Activated CD8-positive, alpha-beta memory T cell treated with anti-CD3 and anti-CD28 coated beads, Interleukin-2, amount 50 U/mL, for 1 hour (primary cell): Measurements from ENCODE around the gene FBXW8.

ENCODE experiments used
- DNase-seq: peaks from one replicate; pipeline ENCODE4 v3.0.0-alpha.2; 2020; ENCODE audit errors: extremely low read depth

FBXW8 gene

DNA sequence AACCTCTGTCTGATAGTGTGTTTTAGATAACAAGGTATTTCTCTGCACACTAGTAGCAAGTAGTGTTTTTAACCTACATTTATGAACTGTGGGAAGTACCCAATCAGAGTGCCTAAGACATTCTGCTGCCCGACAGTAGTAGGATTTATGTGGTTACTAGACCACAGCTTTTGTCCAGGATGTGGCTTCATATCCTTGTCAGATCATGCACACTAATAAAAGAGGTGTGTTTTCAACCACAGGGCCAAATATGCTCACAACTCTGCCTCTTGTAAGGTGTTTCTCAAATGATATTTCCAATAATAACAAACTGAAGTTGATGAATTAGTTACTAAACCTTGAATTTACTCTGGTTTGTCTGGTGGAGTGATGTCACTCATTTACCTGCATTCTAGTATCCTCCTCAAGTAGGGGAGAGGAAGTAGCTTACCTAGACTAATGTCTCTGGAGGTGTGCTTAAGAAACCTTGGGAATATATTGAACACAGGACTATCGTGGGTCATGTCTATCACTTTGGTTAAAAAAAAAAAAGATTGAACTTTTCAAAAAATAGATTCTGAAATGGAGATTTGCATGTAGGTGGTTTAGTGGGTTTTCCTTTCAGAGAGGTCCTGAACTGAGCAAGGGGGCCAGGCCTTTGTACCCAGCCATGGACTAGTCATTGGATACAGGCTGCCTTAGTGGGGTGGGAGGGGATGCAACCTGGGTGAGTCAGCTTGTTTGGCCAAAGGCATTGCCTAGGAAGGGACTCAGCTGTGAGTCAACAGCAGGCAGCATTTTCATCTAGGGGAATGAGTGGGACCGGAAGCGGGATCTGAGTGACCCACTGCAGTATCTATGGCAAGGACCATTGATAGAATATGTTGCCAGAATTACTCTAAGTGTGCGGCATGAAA is 14.1 kb downstream of the FBXW8 start:
- no peak for DNase-seq

DNA sequence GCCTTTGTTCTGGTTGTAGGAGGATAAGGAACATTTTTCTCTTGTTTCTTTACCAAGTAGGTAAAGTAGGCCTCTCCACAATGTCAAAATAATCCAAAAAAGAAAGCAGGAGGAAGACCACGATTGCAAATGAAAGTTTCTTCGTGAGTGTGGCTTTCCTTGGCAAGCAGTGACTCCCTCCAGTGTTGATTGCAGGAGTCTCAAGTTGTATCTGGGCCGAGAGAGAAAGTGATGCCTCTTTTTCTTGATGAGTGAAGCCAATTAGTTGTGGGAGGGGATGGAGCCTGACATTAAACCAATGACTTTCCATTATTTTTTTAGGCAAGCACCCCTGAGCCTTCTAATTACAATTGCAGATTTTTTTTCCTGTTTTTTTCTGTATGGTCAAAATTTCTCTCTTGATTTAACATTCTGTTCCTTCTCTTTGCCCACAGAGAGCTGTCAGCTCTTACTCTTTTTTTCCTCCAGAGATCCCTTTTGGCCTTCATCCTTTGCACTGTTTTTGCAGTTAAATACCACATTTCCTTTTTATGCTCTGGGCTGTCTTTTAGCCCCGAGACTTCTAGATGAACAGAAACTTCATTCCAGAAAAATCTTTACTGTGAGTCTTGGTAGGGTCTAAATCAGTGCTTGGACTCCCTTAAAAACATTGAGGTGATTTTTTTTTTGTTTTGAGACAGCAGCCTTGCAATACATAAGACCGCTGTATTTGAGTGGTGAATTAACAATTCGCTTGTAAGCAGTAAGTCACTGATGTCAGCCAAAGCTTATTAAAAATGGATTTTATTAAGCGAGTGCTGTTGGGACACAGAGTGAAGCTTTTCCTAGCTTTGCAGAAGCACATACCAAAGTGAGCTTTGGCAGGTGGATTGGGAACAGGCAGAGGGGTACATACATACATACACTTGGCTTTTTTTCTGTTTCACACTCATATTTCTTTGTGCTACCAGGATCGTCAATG is 15.8 kb downstream of the FBXW8 start:
- no peak for DNase-seq

DNA sequence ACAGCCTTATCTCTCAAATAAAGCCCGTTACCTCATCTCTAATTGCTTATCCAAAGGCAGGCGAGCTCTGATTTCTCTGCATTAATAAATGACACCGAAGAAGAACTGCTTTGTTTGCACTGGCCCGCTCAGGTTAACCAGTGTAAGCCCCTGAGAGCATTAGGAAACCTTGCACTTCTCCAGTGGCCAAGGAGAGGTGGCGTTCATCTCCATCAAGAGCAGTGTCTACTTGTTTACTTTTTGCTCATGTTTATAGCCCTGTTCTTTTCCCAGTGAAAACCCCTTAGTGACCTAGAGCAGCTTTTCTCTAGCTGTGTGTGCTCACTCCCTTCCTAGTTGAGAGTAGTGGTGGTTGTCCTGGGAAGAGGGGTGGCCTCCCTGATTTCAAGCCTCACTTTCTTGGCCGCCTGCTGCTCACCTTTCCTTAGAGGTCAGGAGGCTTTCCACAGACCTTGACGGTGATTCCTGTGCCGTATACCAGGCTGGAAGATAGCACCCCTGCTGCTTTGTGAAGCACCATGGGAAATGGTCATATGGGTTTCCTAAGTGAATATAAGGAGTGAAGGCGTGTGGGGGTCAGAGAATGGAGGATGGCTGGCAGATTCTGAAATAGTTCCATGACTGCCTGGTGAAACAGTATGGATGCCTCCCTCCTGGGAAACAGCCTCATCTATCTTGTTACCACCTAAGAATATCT is 16.6 kb downstream of the FBXW8 start:
- no peak for DNase-seq

DNA sequence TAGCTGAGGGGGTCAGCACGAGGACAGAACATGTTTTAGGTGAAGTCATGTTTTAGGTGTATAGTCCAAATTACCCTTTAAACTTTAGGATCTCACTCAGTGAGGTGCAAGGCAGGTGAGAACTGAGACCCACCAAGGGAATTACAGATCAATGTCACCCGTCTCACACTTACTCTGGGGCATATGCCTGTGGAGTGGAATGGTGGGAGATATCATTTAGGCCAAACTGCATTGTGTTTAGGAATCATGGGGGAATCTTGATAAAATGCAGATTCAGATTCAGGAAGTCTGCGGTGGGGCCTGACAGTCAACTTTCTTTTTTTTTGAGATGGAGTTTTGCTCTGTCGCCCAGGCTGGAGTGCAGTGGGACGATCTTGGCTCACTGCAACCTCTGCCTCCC is 17.8 kb downstream of the FBXW8 start:
- DNase-seq = no peak

DNA sequence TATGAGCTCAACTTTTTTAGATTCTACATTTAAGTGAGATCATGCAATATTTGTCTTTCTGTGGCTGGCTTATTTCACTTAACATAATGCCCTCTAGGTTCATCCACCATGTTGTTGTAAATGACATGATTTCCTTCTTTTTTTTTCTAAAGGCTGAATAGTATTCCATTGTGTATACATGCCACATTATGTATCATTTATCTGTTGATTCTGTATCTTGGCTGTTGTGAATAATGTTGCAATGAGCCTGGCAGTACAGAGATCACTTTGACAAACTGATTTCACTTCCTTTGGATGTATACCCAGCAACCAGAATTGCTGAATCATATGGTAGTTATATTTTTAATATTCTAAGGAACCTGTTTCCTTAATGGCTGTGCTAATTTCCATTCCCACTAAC is 19.1 kb downstream of the FBXW8 start:
- no peak for DNase-seq

DNA sequence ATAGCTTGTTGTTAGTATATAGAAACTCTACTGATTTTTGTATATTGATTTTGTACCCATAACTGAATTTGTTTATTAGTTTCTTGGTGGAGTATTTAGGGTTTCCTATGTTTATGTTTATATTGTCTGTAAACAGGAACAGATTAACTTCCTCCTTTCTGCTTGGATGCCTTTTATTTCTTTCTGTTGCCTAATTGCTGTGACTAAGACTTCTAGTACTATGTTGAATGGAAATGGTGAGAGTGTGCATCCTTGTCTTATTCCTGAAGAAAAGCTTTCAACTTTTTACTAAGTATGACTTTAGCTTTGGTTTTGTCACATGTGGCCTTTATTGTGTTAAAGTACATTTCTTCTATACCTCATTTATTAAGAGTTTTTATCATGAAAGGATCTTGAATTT is 20.9 kb downstream of the FBXW8 start:
- DNase-seq = no peak

DNA sequence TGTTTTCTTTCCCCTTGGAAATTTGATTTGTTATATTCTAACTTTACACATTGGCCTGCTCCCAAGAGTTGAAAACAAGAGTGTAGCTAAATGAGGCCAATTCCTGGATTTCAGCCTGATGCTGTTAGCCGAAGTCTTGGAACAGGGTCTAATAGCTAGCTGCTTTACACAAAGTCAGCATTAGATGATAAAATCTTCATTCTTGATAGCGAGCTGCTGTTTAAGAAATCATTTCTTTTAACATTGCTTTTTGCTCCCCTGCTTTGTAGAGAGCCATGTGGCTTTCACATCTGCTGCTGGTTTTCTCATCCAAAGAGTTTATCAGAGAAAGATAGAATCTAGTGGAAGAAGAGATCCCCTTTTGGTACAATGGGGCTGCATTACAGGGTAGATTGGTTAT is 22.3 kb downstream of the FBXW8 start:
- DNase-seq = no peak

DNA sequence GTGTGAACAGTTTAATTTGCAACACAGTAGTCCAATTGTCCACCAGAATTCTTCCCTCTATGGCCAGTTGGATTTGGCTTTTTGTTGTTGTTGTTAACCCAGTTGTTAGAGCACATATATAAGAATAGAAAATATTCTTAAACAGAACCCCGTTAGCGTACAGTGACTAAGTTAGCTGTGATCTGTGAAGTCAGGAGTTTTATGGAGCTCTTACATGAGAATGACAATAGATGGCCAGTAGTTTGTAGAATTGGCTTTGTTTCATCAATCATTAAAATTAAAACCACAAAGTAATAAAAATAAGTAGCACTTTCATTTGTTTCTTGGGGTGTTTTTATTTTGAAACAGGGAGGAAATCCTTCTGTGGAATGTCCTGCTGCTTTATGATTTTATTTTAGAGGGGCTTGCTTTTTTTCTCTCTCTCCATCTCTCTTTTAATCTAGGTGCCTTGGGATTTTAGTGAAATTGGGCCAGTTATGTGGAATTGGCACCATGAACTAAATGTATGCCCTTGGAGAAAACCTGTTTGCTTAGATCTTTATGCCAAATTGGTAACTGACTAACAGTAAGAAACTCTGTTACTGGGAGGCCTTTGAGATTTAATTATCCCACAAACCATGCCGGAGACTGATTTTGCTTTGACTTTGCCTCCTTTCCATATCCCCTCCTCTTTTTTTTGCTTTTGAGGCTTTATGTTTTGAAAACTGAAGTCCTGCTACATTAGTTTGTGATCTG is 22.9 kb downstream of the FBXW8 start:
- DNase-seq = no peak

DNA sequence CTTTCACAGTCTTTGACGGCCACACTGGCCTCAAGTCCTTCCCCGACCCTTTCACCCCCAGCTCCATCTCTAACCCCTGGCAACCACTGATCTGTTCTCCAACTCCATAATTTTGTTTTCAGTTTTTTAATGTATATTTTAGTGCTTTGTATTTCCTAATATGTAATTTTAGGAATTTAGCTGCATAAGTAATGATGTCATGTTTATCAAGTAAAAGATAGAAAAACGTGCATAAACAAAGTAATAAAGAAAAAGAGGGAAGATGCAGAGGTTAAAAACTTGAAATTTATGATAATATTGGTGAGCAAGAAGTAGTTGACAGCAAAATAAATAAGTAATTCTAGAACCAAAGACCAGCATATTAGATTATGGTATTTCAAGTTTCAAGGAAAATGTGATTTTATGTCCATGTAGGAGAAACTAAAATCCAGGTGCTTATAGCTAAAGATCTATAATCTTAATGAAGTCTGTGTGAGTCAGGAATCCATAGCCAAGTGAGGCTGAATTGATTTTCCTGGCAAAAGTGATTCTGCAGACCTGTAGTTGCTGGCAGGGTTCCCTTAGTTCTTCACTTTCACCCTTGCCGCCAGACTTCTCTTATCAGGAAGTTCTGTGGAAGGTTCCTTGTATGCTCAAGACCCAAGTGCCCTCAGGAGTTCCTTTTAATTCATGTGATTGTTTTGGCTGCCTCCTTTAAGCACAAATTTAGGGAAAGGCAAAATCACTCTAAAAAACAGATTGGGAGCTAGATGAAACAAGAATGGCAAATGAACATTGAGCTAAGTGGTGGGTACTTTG is 24.4 kb downstream of the FBXW8 start:
- DNase-seq = no peak

DNA sequence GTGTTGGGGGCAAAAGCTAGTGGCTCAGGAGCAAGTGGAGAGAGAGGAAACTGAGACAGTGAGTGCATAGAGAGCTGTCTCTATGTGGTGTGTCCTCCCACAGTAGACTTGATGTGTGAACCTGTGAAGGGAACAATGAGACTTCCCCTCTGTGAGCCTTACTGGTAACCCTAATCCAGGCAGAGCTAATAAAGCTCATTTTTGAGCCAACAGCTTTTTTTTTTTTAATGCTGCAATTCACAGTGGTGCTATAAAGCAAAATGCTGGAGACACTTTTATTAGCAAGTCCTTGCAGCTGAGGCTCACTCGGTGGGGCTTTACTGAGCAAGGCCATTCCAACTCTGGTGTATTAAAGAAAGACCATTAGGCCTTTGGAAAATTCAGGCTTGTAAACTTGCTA is 26.9 kb downstream of the FBXW8 start:
- no peak for DNase-seq

DNA sequence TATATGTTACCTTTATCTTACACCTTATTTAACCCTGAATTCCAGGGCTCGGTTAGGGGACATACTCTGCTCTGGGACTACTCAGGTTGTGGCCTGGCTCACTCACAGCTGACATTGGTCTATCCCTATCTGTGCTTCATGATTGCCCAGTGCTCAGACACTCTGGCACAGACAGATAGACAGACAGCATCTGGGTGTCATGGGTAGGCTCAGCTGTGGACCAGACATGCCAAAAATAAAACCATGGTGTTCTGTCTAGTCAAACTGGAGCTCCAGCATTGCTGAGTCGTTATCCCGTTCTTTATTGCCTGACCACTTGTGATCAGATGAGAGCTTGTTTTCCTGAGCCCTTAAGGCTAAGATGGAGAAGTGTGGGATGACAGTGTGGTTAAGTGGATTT is 29.0 kb downstream of the FBXW8 start:
- no peak for DNase-seq

DNA sequence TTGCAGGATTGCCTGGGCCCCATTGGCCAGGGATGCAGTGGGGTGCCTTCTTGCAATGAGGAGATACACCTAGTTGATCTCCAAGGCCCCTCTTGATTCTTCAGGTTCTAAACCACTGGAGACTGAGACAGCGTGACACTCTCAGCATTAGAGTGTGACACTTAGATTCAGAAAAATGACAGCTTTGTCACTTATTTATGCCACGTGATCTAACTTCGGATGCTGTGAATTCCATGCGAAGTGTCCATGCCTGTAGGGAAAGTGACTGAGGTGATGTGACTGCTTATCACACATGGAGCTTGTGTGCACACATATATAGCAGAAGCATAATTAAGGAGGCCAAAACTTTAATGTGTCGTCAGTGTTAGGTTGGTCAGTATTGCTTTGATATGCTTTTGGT is 30.4 kb downstream of the FBXW8 start:
- DNase-seq = no peak

DNA sequence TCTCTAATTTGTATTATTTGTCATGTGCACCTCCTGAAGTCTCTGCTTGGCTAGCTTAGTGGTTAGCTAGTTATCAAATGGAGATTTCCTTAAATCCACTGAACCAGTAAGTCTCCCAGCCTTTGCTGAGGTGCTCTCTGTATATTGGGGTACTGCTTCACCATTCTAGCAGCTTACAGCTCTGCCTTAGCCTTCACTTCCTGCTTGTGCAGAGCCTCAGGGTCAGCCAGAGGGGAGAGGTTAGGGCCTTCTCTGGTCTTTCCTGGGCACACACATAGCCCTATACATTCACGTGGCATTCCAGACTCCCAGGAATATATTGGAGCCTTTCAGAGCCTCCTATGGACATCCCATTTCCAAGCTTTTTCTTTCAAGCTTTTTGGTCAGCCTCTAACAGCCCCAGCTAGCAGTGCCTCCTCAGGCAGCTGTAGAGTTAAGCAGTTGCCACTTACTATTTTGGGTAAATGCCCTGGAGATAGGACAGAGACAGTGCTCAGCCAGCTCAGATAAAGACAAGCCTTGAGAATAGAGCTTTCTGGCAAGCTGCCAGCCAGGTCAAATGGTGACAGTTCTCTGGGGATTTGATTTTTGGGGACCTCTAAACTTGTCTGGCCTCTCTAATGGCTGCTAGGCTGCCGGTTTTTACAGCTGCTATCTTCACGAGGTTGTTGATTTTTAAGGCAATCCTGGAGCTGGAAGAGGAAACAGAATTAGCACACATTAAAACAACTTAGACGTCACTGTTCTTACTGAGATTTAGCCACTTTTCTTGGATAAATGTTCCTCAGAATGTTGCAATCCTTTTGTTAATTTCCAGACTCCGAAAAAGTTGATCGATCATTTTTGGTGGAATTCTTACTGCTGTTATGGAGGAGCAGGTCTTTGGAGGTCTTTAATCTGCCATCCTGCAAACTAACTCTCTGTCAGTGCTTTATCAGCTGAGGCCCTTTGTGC is 32.9 kb downstream of the FBXW8 start:
- no peak for DNase-seq

DNA sequence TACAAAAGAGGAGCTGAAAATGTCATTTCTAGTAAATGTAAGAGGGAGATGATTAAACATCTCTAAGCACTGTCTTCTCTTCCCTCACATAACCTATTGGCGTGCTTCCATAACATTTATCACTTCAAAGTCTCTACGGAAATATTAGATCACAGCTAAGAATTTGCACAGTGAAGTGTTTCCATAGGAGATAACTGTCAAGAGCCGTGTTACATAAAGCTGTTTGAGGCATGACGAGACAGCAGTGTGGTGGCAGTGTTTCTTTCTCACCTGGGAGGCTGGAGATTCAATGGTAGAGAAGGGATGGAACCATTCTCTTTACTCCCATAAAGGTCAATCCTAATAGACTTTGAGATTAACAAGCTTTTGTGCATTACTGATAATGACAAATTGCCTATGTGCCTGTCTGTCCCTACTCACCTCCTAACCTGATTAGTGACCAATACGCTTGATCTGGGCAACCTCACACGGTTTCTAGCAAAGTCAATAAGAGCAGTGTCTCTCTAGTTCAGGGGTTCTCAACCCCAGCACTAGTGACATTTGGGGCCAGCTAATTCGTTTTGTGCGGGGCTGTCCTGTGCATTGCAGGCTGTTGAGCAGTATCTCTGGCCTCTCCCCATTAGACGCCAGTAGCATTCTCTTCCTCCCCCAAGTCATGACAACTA is 35.3 kb downstream of the FBXW8 start:
- no peak for DNase-seq

DNA sequence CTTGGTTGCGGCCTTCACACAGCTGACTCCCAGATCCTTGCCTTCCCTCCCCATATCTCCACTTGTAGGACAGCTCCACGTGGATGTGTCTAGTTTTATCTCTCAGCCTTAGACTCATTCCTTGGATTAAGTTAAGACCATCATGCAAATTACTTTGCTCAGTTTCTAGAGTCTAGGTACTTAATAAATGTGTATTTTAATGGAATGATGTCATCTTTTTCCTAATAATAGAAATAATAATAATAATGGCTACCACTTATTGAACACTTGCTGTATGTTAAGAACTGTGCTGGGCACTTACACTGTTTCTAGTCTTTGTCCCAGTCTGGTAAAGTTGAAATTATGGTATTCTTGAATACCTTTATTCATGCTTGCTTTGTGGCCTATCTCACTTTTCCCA is 37.5 kb downstream of the FBXW8 start:
- DNase-seq = no peak

DNA sequence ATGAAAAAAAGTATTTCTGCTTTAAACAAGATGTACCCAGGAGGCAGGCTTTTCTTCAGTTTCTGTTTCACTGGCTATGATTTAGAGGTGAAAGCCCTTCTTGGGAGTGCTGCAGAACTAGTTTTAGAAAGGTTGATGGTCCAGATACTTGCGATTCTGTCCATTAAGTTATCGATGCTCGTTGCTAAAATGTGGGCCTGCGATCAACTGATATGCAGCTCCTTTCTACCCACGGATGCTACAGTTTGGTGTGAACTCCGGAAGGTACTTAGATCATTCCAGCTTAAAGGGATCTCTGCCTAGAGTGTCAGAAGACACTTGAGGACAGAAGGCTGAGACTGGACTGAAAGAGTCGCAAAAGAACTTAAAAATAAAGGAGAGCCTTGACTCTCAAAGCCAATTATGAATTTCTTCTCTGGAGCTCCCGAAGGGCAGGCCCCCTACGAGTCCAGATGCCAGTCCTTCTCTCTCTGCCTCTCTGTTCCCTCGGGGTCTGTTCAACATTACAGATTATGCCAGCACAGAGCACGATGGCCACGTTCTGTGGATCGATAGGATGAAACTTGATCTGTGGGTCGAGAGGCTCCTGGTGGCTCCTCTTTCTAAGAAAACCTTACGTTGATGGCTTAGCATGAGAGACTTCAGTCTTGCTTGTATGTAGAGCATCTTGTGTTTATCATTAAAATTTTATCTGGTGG is 40.0 kb downstream of the FBXW8 start:
- DNase-seq = no peak

DNA sequence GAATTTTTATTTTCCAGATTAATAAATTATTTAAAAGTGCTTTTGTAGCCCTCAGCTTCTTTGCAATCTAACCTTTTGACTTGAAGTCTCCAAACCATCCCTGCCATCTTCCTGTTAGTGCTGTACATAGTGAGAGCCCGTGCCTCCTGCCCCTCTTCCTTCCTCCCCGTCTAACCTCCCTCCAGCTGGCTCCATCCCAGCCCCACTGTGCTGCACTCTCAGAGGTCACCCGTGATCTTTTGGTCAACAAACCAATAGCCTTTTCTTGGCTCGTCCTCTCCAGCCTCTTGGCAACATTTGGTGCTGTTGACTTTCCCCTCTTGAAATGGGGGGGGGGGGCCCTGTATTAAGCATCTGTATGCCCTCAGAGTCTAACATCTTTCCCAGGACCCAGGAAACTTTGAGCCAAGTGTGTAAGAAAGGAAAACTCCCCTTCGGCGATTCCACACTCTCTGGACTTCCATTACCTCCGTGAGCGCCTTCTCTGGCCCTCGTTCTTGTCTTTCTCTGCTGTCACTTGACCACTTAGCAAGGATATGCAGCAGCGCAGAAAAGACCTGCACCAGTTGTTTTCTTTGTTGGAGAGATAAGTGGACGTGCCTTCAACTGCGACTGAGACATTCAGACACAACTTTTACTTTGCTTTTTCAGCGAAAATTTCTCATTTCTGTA is 44.1 kb downstream of the FBXW8 start:
- no peak for DNase-seq
